IPS-NIHi7 (cell line): ENCODE results near the gene COPS8.

Experiments
- DNase-seq: peaks from one replicate; pipeline ENCODE4 v3.0.0; 2012; ENCODE audit warnings: mixed read lengths; ENCODE audit errors: extremely low spot score

COPS8 gene

DNA sequence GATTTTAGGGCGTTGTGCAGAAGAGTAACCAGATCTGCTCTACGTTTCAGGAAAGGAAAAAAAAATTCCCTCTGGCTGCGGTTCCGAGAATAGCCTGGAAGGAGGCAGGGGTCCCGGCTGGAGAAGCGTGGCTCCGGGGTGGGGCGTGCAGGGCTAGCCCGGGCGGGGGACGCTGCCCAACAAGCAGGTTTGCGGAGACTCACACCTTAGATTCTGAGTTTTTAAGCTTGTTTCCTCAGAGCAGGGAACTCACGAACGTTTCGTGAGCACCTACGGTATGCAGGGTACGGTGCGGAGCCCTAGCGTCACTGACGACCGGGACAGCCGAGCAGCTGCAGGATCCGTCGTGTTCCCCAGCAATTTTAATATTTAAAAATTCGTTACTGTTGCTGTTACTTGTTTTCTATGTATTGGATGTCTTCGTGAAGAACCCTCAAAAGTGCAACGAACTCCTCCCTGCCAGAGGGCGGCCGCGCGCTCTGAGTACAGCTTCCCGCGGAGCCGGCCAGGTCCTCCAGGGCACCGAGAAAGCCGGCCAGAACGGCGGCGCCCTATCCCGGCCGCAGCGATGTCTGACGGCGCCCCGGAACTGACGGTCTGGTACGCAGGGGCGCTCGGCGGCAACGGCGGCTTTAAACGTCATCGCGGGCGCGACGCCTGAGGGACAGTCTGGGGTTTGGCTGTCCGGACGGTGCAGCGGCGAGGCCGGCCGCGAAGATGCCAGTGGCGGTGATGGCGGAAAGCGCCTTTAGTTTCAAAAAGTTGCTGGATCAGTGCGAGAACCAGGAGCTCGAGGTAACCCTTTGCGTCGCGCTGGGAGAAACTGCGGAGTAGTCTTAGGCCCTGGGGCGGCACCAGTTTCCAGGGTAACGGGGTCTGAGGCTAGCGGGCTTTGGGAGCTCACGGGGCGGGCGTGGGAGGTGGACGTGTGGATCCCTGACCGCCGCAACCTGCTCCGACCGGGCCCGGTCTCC is at the start of gene COPS8:
Gene COPS8, plus strand, starts transcription at position 642 of the 974 bp plus-strand sequence. Its CDS starts 76 bp downstream, at position 718.
- peak; percentile 96 for DNase-seq

DNA sequence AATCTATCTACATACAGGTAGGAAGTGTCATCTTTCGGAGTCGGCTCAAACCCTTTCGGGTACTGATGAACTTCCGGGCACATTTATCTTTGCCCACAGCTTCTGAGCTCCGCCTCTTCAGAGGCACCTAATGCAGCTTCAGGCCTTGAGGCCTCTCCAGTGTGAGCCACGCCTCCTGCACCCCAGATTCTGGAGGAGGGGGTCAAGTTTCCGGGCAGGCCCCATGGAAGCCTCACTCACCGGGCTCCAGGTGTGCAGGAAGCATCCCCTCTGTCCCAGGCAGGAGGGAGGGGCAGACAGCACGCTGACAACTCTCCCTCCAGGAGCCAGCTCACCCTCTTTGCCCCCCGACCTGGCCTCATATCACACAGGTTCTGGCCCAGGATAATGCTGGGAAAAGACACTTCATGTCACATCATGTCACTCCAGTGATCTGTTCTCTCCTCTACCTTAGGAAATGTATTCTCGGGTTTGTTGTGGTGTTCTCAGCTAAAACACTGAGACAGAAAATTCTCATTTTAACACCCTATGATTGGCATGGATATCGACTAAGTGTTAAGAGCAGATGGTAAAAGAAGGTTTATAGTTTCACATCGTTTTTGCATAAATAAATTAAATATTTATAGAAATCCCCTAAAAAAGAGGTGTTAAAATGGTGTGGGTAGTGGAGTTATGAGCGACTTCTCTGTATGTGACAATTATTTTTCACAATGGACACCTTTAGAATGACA is 46.2 kb upstream of the COPS8 start:
- no peak for DNase-seq

GRCh38 chr2:237041231-237041630 is 44.5 kb upstream of the COPS8 start:
- DNase-seq: no peak

- peak; percentile 62 for DNase-seq
These were observed 43.6 kb upstream of the COPS8 start for GRCh38 chr2:237042101-237042500.

GRCh38 chr2:237043866-237044265 is 41.8 kb upstream of the COPS8 start:
- DNase-seq: no peak

DNA sequence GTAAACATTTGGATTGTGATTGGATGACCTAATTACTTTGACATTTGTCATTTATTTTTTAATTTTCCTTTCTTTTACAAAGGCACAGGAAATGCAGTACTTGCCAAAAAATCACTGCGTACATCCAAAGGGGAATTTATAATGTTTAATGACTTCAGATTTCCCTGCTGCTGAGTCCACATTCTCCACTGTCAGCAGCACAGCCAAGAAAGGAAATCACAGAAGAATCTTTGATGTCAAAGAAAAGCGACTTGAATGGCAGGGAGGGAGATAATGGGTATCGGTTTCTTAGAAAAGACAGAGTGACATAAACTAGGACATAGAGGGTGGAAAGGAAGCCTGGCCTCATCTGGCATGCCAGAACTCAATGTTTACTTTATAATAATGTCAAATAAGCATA is 41.4 kb upstream of the COPS8 start:
- no peak for DNase-seq

GRCh38 chr2:237045449-237045848 is 40.2 kb upstream of the COPS8 start:
- no peak for DNase-seq

DNA sequence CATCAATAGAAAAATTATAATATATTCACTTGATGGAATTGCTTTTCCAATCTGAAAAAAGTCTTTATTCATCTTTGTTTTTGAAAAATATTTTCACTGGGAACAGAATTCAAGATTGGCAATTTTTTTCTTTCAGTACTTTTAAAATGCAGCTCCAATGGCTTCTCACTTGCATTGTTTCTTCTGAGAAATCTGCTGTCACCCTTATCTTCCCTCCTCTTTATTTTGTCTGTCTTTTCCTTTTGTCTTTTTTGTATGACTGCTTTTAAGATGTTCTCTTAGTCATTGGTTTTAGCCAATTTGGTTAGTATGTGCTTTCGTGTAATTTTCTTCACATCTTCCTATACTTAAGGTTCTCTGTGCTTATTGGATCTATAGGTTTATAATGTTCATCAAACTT is 37.1 kb upstream of the COPS8 start:
- DNase-seq: no peak

GRCh38 chr2:237051861-237052260 is 33.8 kb upstream of the COPS8 start:
- DNase-seq: no peak

DNA sequence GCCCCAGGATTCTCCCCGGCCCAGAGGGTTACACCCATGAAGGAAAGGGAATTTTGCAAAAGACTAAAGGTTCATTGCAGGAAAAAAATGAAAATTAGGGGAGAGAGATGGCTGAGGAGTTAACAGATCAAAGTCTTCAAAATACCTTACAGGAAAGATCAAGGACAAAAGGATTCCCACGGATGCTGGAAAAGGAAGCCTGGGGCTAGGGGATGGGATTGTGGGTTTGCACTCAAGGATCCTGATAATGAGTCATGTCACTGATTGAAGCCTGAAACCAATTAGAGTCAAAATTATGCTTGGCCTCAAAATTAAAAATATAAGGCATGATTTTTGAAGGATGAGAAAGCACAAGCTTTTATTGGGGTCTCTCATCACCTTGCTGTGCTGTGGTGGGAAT is 32.6 kb upstream of the COPS8 start:
- DNase-seq: no peak

DNA sequence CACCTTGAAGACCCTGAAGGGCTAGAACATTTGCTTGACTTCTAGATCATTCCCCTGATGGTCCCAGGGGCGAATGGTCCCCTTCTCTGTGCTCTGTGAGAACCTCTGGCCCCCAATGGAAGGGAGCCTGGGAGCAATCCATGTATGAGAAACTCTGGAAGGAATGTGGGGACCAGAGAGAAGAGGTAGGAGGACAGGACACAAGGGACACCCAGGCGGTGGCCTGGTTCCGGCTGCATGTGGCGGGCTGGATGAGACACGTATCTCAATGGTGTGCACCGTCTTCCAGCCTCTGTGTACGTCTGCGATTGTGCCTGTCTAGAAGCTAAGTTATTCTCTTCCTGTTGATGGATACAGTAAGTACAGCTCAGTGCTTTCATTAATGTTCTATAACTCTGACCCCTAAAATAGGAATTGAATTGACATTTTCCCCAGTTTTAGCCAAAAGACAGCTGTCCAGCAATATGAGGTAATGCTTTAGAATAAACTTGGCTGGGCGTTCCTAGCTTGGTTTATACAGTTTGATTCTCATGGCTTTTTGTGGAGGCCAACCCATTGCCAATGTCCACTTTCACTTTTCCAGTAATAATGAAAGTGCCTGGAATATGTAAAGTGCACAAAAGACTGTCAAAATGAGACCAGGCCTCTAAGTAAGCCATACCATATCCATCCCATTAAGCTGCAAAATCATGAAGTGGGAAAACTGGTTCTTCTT is 30.1 kb upstream of the COPS8 start:
- DNase-seq: no peak

GRCh38 chr2:237056287-237056875 is 29.3 kb upstream of the COPS8 start:
- DNase-seq: no peak

DNA sequence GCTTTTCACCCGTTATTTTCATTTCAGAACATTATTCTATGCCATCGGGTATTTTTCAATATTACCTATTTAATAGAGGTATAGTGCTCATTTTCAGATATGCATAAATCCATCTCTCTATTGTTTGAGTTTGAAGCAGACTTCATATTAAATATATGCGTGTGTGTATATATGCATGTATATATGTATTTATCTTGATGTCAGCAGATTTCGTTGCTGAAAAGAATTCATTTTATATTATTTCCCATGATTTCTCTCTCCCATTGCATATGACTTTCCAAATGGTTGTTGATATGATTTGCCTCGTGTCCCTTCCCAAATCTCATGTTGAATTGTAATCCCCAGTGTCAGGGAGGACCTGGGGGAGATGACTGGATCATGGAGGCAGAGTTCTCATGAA is 28.6 kb upstream of the COPS8 start:
- DNase-seq: no peak

DNA sequence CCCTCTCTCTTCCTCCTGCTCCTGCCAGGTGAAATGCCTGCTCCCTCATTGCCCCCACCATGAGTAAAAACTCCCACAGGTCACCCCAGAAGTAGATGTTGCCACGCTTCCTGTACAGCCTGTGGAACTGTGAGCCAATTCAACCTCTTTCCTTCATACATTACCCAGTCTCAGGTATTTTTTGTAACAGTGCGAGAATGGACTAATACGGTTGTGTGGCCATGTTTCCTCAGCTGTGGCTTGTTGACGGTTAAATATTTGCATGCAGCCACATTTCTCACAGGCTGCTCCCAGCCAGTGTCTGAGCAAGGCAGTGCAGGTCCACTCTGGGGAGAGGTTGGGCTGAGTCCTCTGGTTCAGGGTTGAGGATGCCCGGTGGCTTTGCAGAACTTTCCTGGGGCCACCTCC is 27.8 kb upstream of the COPS8 start:
- no peak for DNase-seq

DNA sequence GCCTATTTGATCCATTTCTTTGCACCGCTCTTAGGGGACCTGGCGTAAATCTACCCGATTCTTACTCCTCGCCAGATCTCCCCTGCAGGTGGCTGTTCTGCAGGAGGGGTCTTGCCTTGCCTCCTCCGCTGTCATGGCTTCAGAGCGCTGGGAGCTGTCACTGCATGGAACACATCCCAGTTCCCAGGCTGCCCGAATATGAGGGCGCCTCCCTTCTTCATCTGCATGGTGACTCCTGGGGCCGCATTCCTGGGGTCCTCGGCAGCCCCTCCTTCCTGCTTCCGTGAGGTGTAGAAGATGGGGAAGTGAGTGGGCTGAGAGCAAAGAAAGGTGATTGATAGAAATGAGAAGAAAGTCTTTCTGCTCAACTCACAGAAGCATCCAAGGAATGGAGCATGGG is 27.3 kb upstream of the COPS8 start:
- no peak for DNase-seq

DNA sequence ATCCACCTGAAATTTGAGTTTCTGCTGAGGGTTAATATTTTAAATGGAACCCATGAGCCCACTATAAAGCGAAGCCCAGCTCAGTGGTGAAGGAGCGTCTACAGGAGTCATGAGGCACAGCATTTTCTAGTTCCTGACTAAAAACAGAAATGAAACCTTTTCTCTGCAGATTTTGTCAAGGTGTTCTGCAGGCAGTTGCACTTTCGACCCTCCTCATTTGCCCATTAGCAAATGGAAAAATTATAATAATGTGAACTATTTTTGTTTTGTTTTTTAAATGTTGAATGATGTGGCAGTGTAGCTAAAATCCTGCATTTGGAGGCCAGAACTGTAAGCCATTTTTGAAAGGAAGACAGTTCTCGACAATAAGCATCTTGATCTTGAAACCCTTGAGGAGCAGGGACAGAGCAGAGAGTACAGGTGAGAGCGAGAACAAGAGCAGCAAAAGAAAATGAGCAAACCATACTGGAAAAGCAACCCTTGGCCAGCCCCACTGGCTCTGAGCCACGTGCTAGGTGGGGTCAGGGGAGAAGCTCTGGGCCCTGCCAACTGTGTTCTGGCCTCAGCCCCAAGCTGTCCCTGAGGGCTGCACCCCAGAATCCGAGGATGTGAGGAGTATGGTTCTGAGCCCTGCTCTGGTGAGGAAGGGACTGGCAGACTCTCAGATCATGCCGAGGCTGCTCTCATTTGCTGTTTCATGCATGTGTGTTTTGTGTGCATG is 26.4 kb upstream of the COPS8 start:
- no peak for DNase-seq

DNA sequence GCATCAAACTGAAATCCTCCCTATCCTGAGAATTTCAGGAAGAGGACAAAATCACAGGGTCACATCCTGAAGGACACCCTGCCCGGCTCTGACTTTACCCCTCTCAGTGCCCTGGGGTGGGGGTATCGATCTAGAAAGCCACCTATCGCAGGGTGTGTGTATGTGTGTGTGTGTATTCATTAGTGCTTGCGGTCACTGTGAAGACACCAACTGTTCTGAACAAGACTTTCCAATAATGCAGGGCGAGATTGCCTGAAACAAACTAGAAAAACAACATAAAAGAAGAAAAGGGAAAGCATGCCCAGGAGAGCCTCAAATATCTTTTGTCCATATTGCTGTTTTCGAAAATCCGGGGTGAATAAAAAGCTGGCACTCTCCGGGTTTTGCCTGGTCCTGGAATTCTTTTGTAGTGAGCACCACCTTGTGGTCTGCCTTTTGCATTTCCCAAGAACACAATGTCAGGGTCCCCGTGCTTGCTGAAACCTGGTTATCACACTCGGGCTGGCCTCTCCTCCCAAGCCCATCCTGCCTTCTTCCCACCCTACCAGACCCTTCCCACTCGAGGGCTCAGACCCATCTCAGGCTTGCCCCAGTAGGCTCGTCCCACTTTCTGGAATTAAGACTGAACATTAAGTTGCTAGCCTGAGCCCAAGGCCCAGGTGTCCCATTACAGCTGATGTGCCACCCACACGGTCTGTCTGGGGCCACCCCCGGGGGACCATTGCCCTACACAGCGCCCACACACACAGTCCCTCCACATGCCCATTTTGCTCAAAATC is 25.0 kb upstream of the COPS8 start:
- peak; percentile 78 for DNase-seq

DNA sequence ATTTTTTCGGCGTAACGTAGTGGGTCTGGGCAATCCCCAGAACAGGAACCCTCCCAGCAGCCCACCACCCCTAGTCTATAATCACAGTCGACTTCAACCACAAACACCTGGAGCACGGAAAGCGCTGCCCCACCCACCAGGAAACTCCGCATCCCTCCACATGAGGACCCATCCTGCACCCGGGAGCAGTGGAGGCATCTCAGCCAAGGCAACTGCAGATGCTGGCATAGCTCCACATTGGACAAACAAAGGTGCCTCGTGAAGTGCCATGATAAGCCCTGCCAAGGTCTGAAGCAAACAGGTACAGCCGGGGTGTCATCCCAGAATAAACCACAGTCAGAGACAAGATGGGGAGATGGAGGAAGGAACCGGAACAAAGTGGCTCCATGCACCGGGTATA is 24.3 kb upstream of the COPS8 start:
- no peak for DNase-seq

GRCh38 chr2:237062585-237062984 is 23.1 kb upstream of the COPS8 start:
- no peak for DNase-seq
